Measurements from ENCODE around the gene P4HTM.

P4HTM gene

GRCh38 chr3:49021213-49021812 is 31.3 kb downstream of the P4HTM start:
- H3K27ac ChIP-seq: peak overlapping the region; percentile 98
- TF ChIP-seq CTCF (IDR thresholded peaks at IDR 0.05): no peak
- TF ChIP-seq ZFX (IDR thresholded peaks at IDR 0.05; ENCODE audit: borderline replicate concordance): no peak

- H3K27ac ChIP-seq: peak within 1 kb of the TSS; percentile 98
- TF ChIP-seq ZFX (IDR thresholded peaks at IDR 0.05; ENCODE audit: borderline replicate concordance) (no peak), CTCF (IDR thresholded peaks at IDR 0.05) (peak; percentile 97)
These were observed 32.0 kb downstream of the P4HTM start, which contains the start of gene NDUFAF3 for GRCh38 chr3:49021813-49022687. Gene NDUFAF3 (plus strand): TSS chr3:49022121. CDS start chr3:49022145, 24 bp downstream.

- H3K27ac ChIP-seq: peak overlapping the region; percentile 98
- TF ChIP-seq CTCF (IDR thresholded peaks at IDR 0.05) (no peak), ZFX (IDR thresholded peaks at IDR 0.05; ENCODE audit: borderline replicate concordance) (no peak)
These were observed 32.7 kb downstream of the P4HTM start for GRCh38 chr3:49022688-49023171.

DNA sequence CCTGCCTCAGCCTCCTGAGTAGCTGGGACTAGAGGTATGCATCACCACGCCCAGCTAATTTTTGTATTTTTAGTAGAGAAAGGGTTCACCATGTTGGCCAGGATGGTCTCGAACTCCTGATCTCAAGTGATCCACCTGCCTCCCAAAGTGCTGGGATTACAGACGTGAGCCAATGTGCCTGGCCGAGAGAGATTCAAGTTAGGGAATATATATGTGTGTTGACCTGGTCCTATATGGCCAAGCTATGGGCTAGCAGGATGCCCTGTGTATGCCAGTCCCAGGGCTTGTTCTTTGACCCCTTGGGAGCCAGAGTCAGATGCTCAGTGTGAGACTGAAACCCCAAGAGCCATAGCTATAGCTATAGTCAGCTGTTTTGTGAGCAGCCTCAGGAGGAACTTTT is 33.7 kb downstream of the P4HTM start:
- H3K27ac ChIP-seq: peak overlapping the region; percentile 98

DNA sequence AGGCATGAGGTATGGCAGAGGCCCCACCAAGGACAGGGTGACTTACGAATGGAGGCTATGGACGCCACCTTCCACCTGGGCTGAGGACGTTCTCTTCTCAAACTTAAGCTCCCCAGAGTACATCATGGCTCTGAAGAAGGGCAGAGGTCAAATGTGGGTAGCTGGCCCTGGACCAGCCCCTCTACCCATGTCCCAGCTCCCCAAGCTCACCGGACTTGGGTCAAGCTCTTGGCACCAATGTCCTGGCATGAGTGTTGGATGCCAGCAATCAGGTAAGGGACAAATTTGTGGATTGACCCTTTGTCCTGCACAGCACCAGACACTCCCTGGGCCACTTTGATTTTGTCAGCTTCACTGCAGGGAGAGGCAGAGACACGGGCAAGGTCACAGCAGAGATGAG is 34.4 kb downstream of the P4HTM start:
- TF ChIP-seq CTCF (IDR thresholded peaks at IDR 0.05) (no peak), ZFX (IDR thresholded peaks at IDR 0.05; ENCODE audit: borderline replicate concordance) (no peak)

More for the DNA sequence above, 33.7 kb downstream of the P4HTM start:
- TF ChIP-seq CTCF (IDR thresholded peaks at IDR 0.05) (no peak), ZFX (IDR thresholded peaks at IDR 0.05; ENCODE audit: borderline replicate concordance) (no peak)

DNA sequence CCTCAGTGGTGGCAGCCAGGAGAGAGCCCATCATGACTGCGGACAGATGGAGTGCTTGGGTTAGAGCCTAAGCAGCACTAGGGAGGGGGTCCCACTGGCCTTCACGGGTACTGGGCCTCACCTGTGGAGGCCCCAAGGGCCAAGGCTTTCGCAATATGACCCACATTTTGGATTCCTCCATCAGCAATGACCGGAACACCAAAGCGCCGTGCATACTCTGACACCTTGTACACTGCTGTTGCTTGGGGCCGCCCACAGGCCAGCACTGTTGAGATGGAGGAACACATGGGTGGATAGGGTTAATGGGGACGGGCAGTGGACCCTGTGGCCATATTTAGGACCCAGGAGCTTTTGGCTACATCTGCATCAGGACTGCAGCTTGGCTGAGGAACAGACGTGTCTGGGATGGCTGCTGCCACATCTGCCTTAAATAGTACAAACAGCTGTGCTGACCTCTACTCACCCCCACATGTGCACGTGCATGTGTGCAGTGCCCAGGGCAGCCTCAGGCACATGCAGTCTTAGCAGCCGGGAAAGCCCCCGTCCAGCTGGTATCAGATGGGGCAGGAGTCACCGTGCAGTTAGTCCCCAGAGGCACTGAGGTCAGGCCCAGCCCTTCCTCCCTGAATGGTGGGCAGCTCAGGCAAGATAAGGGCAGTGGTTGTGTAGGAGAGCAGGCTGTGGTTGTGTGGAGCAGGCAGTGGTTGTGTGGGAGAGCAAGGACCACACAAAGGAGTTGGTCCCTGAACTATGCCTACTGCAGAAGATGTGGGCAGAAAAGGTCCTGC is 35.2 kb downstream of the P4HTM start:
- H3K27ac ChIP-seq: peak overlapping the region; percentile 98
- no peak for TF ChIP-seq ZFX (IDR thresholded peaks at IDR 0.05; ENCODE audit: borderline replicate concordance)
- TF ChIP-seq CTCF (IDR thresholded peaks at IDR 0.05): no peak

More for the DNA sequence above, 34.4 kb downstream of the P4HTM start:
- H3K27ac ChIP-seq: peak overlapping the region; percentile 98

Measured in 22Rv1 (cell line).